Kidney epithelial cell (primary cell): ENCODE measurements around the gene ZNF385C. TPM values are rescaled to one million over a fixed set of nuclear protein-coding genes. Genes with fewer than 3 reads are reported as not detected.

ENCODE experiments used
- DNase-seq: peaks from one replicate; pipeline ENCODE4 v3.0.0-alpha.2; 2010; ENCODE audit warnings: low read depth
- H3K27me3 ChIP-seq: 2 replicates; pipeline ENCODE4 v1.6.0; 2011; ENCODE audit warnings: low read length; ENCODE audit not compliant: control insufficient read depth, insufficient read depth
- H3K36me3 ChIP-seq: 2 replicates; pipeline ENCODE4 v1.5.1; 2011; ENCODE audit warnings: low read length; ENCODE audit not compliant: control insufficient read depth, insufficient read depth
- H3K4me3 ChIP-seq: 2 replicates; pipeline ENCODE4 v1.5.1; 2011; ENCODE audit warnings: low read depth, mild to moderate bottlenecking, control low read depth, low read length
- CTCF ChIP-seq: IDR thresholded peaks from 2 replicates; pipeline ENCODE4 v1.5.1; 2011; ENCODE audit warnings: mild to moderate bottlenecking, moderate library complexity, low read length, control low read depth, inconsistent platforms; ENCODE audit not compliant: insufficient read depth, poor library complexity, severe bottlenecking
- total RNA-seq: library from RNA; depleted of rRNA; stranded (reverse); fragments of >200 nt; gene quantifications from 2 replicates; pipeline ENCODE4 v1.2.3, GENCODE V29; 2015

ZNF385C gene
- total RNA-seq, 1 donor from 2014 or later = 0.04 TPM

GRCh38 chr17:42000413-42001133 is 97.7 kb downstream of the ZNF385C start:
- H3K36me3 ChIP-seq = peaks cover 6% of the 10 kb centered on the region
- DNase-seq = no peak

GRCh38 chr17:41998497-41998896 is 99.8 kb downstream of the ZNF385C start:
- Histone ChIP-seq H3K36me3 (peaks cover 6% of the 10 kb centered on the region), H3K27me3 (no peaks in the 10 kb centered on the region), H3K4me3 (no peak overlapping the region)
- no peak for TF ChIP-seq CTCF
- no peak for DNase-seq

More at GRCh38 chr17:42000413-42001133, 97.7 kb downstream of the ZNF385C start:
- no peaks in the 10 kb centered on the region for H3K27me3 ChIP-seq
- H3K4me3 ChIP-seq = no peak overlapping the region
- TF ChIP-seq CTCF = no peak

- H3K4me3 ChIP-seq = no peak overlapping the region
- no peaks in the 10 kb centered on the region for H3K27me3 ChIP-seq
- no peak for TF ChIP-seq CTCF
- DNase-seq = no peak
- peaks cover 9% of the 10 kb centered on the region for H3K36me3 ChIP-seq
These were observed 101.5 kb downstream of the ZNF385C start for GRCh38 chr17:41996855-41997164.

GRCh38 chr17:41992576-41992975 is 105.7 kb downstream of the ZNF385C start:
- H3K36me3 ChIP-seq = peaks cover 9% of the 10 kb centered on the region
- H3K27me3 ChIP-seq = no peaks in the 10 kb centered on the region
- DNase-seq = no peak
- no peak overlapping the region for H3K4me3 ChIP-seq
- no peak for TF ChIP-seq CTCF

- DNase-seq = no peak
- Histone ChIP-seq H3K4me3 (no peak overlapping the region), H3K36me3 (peaks cover 6% of the 10 kb centered on the region), H3K27me3 (no peaks in the 10 kb centered on the region)
- no peak for TF ChIP-seq CTCF
These were observed 108.4 kb downstream of the ZNF385C start for GRCh38 chr17:41989702-41990419.

- no peak for DNase-seq
- TF ChIP-seq CTCF = no peak
- Histone ChIP-seq H3K4me3 (no peak overlapping the region), H3K36me3 (peaks cover 6% of the 10 kb centered on the region), H3K27me3 (no peaks in the 10 kb centered on the region)
These were observed 109.9 kb downstream of the ZNF385C start for GRCh38 chr17:41988418-41988817.
